ENCODE data around the gene FRYL.

Gene FRYL

DNA sequence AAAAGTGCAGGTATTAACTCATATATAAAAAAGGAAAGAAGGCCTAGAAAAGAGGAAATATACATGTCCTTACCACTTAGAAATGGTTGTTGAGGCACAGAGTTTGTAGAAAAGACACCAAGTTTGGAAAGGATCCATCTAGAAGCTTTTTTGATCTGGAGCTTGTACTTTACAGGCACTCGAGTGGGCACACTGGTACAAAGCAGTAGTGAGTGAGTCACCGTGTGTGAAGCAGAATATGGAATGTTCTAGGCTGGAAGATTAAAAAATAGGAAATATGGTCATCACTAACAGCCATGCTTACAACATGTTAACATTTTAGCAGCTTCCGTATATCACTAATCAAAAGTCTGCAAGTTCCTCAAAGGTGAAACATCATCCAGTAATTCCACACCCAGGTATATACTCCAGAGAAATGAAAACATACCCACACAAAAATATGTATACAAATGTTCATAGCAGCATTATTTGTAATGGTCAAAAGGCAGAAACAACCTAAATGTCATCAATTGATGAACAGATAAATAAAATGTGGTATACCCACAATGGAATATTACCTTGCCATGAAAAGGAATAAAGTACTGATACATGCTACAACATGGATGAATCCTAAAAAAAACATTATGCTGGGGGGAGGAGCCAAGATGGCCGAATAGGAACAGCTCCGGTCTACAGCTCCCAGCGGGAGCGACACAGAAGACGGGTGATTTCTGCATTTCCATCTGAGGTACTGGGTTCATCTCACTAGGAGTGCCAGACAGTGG, 69.5 kb downstream of the FRYL start:
- Histone ChIP-seq H3K9ac (ENCODE audit: low read length) (no peak overlapping the region), H3K4me1 (ENCODE audit: control insufficient read depth in 1 of 2, insufficient read depth in 2 of 2, low read length in 2 of 2) (no peaks in the 10 kb centered on the region), H2AFZ (ENCODE audit: insufficient read depth, low read length, poor library complexity) (no peak overlapping the region), H3K18ac (ENCODE audit: low read length) (no peak overlapping the region), H3K79me2 (ENCODE audit: control insufficient read depth, insufficient read depth, low read length, poor library complexity) (no peaks in the 10 kb centered on the region), H3K27ac (ENCODE audit: low read depth, low read length) (no peak overlapping the region), H2BK120ac (ENCODE audit: insufficient read depth, low read length, poor library complexity) (no peak overlapping the region), H3K14ac (ENCODE audit: low read length) (no peak overlapping the region), H3K4ac (ENCODE audit: low read depth, low read length) (no peak overlapping the region), H3K79me1 (ENCODE audit: low read length) (no peaks in the 10 kb centered on the region), H4K91ac (ENCODE audit: low read depth, low read length) (no peak overlapping the region), H4K8ac (ENCODE audit: low read depth, low read length) (no peak overlapping the region), H2BK12ac (ENCODE audit: low read length) (no peak overlapping the region), H4K12ac (ENCODE audit: low read depth, low read length) (no peak overlapping the region), H3K9me3 (ENCODE audit: insufficient read depth, low read depth, low read length) (no peaks in the 10 kb centered on the region), H3K36me3 (ENCODE audit: control insufficient read depth in 1 of 2, insufficient read depth in 2 of 2, low read length in 2 of 2) (peaks cover 0 to 2% of the 10 kb centered on the region in 2 experiments), H2AK5ac (ENCODE audit: low read length) (no peak overlapping the region), H3K23ac (ENCODE audit: low read length) (no peak overlapping the region), H3K4me3 (ENCODE audit: low read depth, low read length) (no peak overlapping the region), H3K4me2 (ENCODE audit: low read length) (no peak overlapping the region), H2BK5ac (ENCODE audit: low read depth, low read length, poor library complexity) (no peak overlapping the region), H3K27me3 (ENCODE audit: insufficient read depth, low read length) (no peaks in the 10 kb centered on the region)
- WGBS (ENCODE audit: extremely low coverage, insufficient coverage, insufficient read length) = no CpG with 5 or more reads among the region's 8 CpGs
- no peak for DNase-seq

DNA sequence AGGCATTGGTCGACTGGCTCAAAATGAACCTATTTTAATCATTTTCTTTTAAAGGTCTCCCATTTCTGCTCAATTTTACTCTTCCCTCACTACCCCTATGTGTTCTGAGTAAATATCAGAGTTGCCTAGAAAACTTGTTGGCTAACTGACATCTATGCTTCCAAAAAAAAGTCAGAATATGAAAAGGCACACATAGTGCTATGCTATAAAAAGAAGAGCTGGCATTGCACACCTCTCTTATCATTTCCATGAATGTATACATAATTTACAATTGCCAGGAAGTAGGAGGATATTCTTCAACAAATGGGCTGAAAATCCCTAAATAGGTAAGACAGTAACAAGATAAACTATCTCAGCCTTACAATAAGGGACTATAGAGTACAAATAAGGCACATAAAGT, 70.2 kb downstream of the FRYL start:
- no peak overlapping the region for H4K8ac ChIP-seq (ENCODE audit: low read depth, low read length)
- no CpG with 5 or more reads among the region's 1 CpG for WGBS (ENCODE audit: extremely low coverage, insufficient coverage, insufficient read length)
- no peak overlapping the region for H4K12ac ChIP-seq (ENCODE audit: low read depth, low read length)
- no peak overlapping the region for H3K14ac ChIP-seq (ENCODE audit: low read length)
- H4K91ac ChIP-seq (ENCODE audit: low read depth, low read length) = no peak overlapping the region
- no peak overlapping the region for H2BK12ac ChIP-seq (ENCODE audit: low read length)
- no peaks in the 10 kb centered on the region for H3K9me3 ChIP-seq (ENCODE audit: insufficient read depth, low read depth, low read length)
- no peak overlapping the region for H3K18ac ChIP-seq (ENCODE audit: low read length)
- no peaks in the 10 kb centered on the region for H3K79me2 ChIP-seq (ENCODE audit: control insufficient read depth, insufficient read depth, low read length, poor library complexity)
- no peak overlapping the region for H2BK5ac ChIP-seq (ENCODE audit: low read depth, low read length, poor library complexity)
- no peak overlapping the region for H2BK120ac ChIP-seq (ENCODE audit: insufficient read depth, low read length, poor library complexity)
- H3K9ac ChIP-seq (ENCODE audit: low read length) = no peak overlapping the region
- no peak overlapping the region for H3K4me3 ChIP-seq (ENCODE audit: low read depth, low read length)
- H3K4ac ChIP-seq (ENCODE audit: low read depth, low read length) = no peak overlapping the region
- H3K27me3 ChIP-seq (ENCODE audit: insufficient read depth, low read length) = no peaks in the 10 kb centered on the region
- no peak overlapping the region for H2AK5ac ChIP-seq (ENCODE audit: low read length)
- H2AFZ ChIP-seq (ENCODE audit: insufficient read depth, low read length, poor library complexity) = no peak overlapping the region
- DNase-seq = no peak
- no peak overlapping the region for H3K23ac ChIP-seq (ENCODE audit: low read length)
- H3K4me1 ChIP-seq (ENCODE audit: control insufficient read depth in 1 of 2, insufficient read depth in 2 of 2, low read length in 2 of 2) = no peaks in the 10 kb centered on the region
- peaks cover 0 to 2% of the 10 kb centered on the region in 2 experiments for H3K36me3 ChIP-seq (ENCODE audit: control insufficient read depth in 1 of 2, insufficient read depth in 2 of 2, low read length in 2 of 2)
- no peak overlapping the region for H3K4me2 ChIP-seq (ENCODE audit: low read length)
- no peak overlapping the region for H3K27ac ChIP-seq (ENCODE audit: low read depth, low read length)
- no peaks in the 10 kb centered on the region for H3K79me1 ChIP-seq (ENCODE audit: low read length)

DNA sequence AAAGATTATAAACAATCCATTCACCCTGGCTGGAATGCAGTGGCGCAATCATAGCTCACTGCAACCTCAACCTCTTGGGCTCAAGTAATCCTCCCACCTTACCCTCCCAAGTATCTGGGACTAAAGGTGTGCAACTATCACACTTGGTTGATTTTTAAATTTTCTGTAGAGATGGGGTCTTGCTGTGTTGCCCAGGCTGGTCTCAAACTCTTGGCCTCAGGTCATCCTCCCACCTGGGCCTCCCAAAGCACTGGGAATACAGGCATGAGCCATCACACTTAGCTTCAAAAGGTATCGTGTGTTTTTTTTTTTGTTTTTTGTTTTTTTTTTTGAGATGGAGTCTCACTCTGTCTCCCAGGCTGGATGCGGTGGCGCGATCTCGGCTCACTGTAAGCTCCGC, 71.5 kb downstream of the FRYL start:
- Histone ChIP-seq H3K36me3 (ENCODE audit: control insufficient read depth in 1 of 2, insufficient read depth in 2 of 2, low read length in 2 of 2) (peaks cover 0 to 2% of the 10 kb centered on the region in 2 experiments), H3K4ac (ENCODE audit: low read depth, low read length) (no peak overlapping the region), H2BK12ac (ENCODE audit: low read length) (no peak overlapping the region), H3K79me2 (ENCODE audit: control insufficient read depth, insufficient read depth, low read length, poor library complexity) (no peaks in the 10 kb centered on the region), H4K12ac (ENCODE audit: low read depth, low read length) (no peak overlapping the region), H3K4me2 (ENCODE audit: low read length) (no peak overlapping the region), H2AK5ac (ENCODE audit: low read length) (no peak overlapping the region), H3K18ac (ENCODE audit: low read length) (no peak overlapping the region), H3K9me3 (ENCODE audit: insufficient read depth, low read depth, low read length) (no peaks in the 10 kb centered on the region), H3K27ac (ENCODE audit: low read depth, low read length) (no peak overlapping the region), H3K79me1 (ENCODE audit: low read length) (no peaks in the 10 kb centered on the region), H2AFZ (ENCODE audit: insufficient read depth, low read length, poor library complexity) (no peak overlapping the region), H3K14ac (ENCODE audit: low read length) (no peak overlapping the region), H2BK5ac (ENCODE audit: low read depth, low read length, poor library complexity) (no peak overlapping the region), H4K8ac (ENCODE audit: low read depth, low read length) (no peak overlapping the region), H3K27me3 (ENCODE audit: insufficient read depth, low read length) (no peaks in the 10 kb centered on the region), H3K4me1 (ENCODE audit: control insufficient read depth in 1 of 2, insufficient read depth in 2 of 2, low read length in 2 of 2) (no peaks in the 10 kb centered on the region), H3K4me3 (ENCODE audit: low read depth, low read length) (no peak overlapping the region), H3K9ac (ENCODE audit: low read length) (no peak overlapping the region), H2BK120ac (ENCODE audit: insufficient read depth, low read length, poor library complexity) (no peak overlapping the region), H3K23ac (ENCODE audit: low read length) (no peak overlapping the region), H4K91ac (ENCODE audit: low read depth, low read length) (no peak overlapping the region)
- no CpG with 5 or more reads among the region's 7 CpGs for WGBS (ENCODE audit: extremely low coverage, insufficient coverage, insufficient read length)
- no peak for DNase-seq

DNA sequence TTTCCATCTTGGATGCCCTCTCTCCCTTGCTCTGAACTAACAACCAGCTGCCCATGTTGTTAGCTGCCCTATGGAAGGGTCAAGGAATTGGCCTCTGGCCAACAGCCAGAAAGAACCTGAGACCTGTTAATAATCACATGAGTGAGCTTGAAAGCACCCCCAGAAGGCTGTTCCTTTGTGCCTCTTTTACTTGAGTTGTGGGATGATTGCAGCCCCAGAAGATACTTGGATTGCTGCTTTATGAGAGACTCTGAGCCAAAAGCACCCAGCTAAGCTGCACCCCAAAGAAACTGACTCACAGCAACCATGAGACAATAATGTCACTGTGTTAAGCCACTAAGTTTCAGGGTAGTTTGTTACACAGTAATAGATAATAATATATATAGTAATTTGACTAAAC, 73.3 kb downstream of the FRYL start:
- no peak overlapping the region for H2AK5ac ChIP-seq (ENCODE audit: low read length)
- H2BK12ac ChIP-seq (ENCODE audit: low read length) = no peak overlapping the region
- no peak overlapping the region for H4K12ac ChIP-seq (ENCODE audit: low read depth, low read length)
- H3K4me3 ChIP-seq (ENCODE audit: low read depth, low read length) = no peak overlapping the region
- H3K23ac ChIP-seq (ENCODE audit: low read length) = no peak overlapping the region
- peaks cover 0 to 2% of the 10 kb centered on the region in 2 experiments for H3K36me3 ChIP-seq (ENCODE audit: control insufficient read depth in 1 of 2, insufficient read depth in 2 of 2, low read length in 2 of 2)
- no peak overlapping the region for H2BK5ac ChIP-seq (ENCODE audit: low read depth, low read length, poor library complexity)
- no peak overlapping the region for H3K27ac ChIP-seq (ENCODE audit: low read depth, low read length)
- no peak overlapping the region for H4K8ac ChIP-seq (ENCODE audit: low read depth, low read length)
- no peak overlapping the region for H3K4ac ChIP-seq (ENCODE audit: low read depth, low read length)
- H3K79me1 ChIP-seq (ENCODE audit: low read length) = no peaks in the 10 kb centered on the region
- no peaks in the 10 kb centered on the region for H3K27me3 ChIP-seq (ENCODE audit: insufficient read depth, low read length)
- H2BK120ac ChIP-seq (ENCODE audit: insufficient read depth, low read length, poor library complexity) = no peak overlapping the region
- no peaks in the 10 kb centered on the region for H3K79me2 ChIP-seq (ENCODE audit: control insufficient read depth, insufficient read depth, low read length, poor library complexity)
- no peaks in the 10 kb centered on the region for H3K9me3 ChIP-seq (ENCODE audit: insufficient read depth, low read depth, low read length)
- no peak overlapping the region for H4K91ac ChIP-seq (ENCODE audit: low read depth, low read length)
- H2AFZ ChIP-seq (ENCODE audit: insufficient read depth, low read length, poor library complexity) = no peak overlapping the region
- H3K4me1 ChIP-seq (ENCODE audit: control insufficient read depth in 1 of 2, insufficient read depth in 2 of 2, low read length in 2 of 2) = no peaks in the 10 kb centered on the region
- H3K9ac ChIP-seq (ENCODE audit: low read length) = no peak overlapping the region
- peak overlapping the region; percentile 82 for H3K18ac ChIP-seq (ENCODE audit: low read length)
- no peak overlapping the region for H3K14ac ChIP-seq (ENCODE audit: low read length)
- no peak for DNase-seq
- no peak overlapping the region for H3K4me2 ChIP-seq (ENCODE audit: low read length)

Data from trophoblast cell (in vitro differentiated cells and primary cell).